Ramos (cell line): ENCODE data around the gene MMP2.

Experiments
- in situ Hi-C: fragments of 300-500 bp; cut with MboI; formaldehyde crosslinking; loops from one replicate; pipeline ENCODE4 v1.14.3; 2022; ENCODE audit warnings: low sequenced_read_pairs; ENCODE audit not compliant: unreplicated experiment

Gene MMP2

GRCh38 chr16:55467898-55468297 is 11.1 kb upstream of the MMP2 start:
- in situ Hi-C loops: loop anchor here (5.0 to 25.0 kb wide), 3 partner anchors 234 to 844 kb away; no protein-coding TSS in a partner anchor

- in situ Hi-C loops: loop anchor here (5.0 to 25.0 kb wide), 3 partner anchors 234 to 844 kb away; no protein-coding TSS in a partner anchor
These were observed 10.5 kb upstream of the MMP2 start for GRCh38 chr16:55468352-55468990.

- in situ Hi-C loops: loop anchor here (5.0 to 25.0 kb wide), 3 partner anchors 232 to 842 kb away; no protein-coding TSS in a partner anchor
These were observed 9.0 kb upstream of the MMP2 start for GRCh38 chr16:55469821-55470532.

- in situ Hi-C loops: loop anchor here (25.0 kb wide), 1 partner anchor 842 kb away; no protein-coding TSS in a partner anchor
These were observed 8.2 kb upstream of the MMP2 start for GRCh38 chr16:55470533-55471371.

- in situ Hi-C loops: loop anchor here (25.0 kb wide), 1 partner anchor 841 kb away; no protein-coding TSS in a partner anchor
These were observed 7.4 kb upstream of the MMP2 start for GRCh38 chr16:55471448-55472097.

GRCh38 chr16:55473587-55473986 is 5.4 kb upstream of the MMP2 start:
- in situ Hi-C loops: loop anchor here (25.0 kb wide), 1 partner anchor 839 kb away; no protein-coding TSS in a partner anchor

GRCh38 chr16:55474821-55475220 is 4.2 kb upstream of the MMP2 start:
- in situ Hi-C loops: loop anchor here (25.0 kb wide), 1 partner anchor 837 kb away; no protein-coding TSS in a partner anchor

GRCh38 chr16:55475919-55476318 is 3.1 kb upstream of the MMP2 start:
- in situ Hi-C loops: no loop called here

- in situ Hi-C loops: no loop called here
These were observed 2.1 kb upstream of the MMP2 start for GRCh38 chr16:55476625-55477533.

GRCh38 chr16:55477736-55478135 is 1.3 kb upstream of the MMP2 start:
- in situ Hi-C loops: no loop called here

- in situ Hi-C loops: no loop called here
These were observed 587 bp downstream of the MMP2 start for GRCh38 chr16:55479430-55480140.

GRCh38 chr16:55480228-55480655 is 1.2 kb downstream of the MMP2 start:
- in situ Hi-C loops: no loop called here

GRCh38 chr16:55481023-55481422 is 2.0 kb downstream of the MMP2 start:
- in situ Hi-C loops: no loop called here

- in situ Hi-C loops: no loop called here
These were observed 3.1 kb downstream of the MMP2 start for GRCh38 chr16:55482056-55482455.

- in situ Hi-C loops: no loop called here
These were observed 8.2 kb downstream of the MMP2 start for GRCh38 chr16:55487048-55487803.

- in situ Hi-C loops: no loop called here
These were observed 9.3 kb downstream of the MMP2 start for GRCh38 chr16:55488306-55488705.

- in situ Hi-C loops: no loop called here
These were observed 10.3 kb downstream of the MMP2 start for GRCh38 chr16:55489119-55489955.
